Measurements from ENCODE around the gene KRT38. TPM values are rescaled to one million over a fixed set of nuclear protein-coding genes. Genes with fewer than 3 reads are reported as not detected.

KRT38 gene
- total and polyA plus RNA-seq, 2 of the 8 experiments (the other 6 are each of a cell fraction or from before 2014, with no cell fraction given): not detected

- no peak overlapping the region for H2BK15ac ChIP-seq (ENCODE audit: low read length)
- 91% methylated on average over 7 of the region's 10 CpGs; no CpG with 5 or more reads in 1 of the 2 experiments for WGBS, 2 experiments (ENCODE audit: extremely low coverage in 1 of 2, insufficient coverage in 1 of 2, insufficient read length in 1 of 2, insufficient replicate concordance in 2 of 2, low coverage in 1 of 2, low lambda C conversion rate in 2 of 2, missing lambda C conversion rate in 1 of 2)
- no peak overlapping the region for H4K5ac ChIP-seq (ENCODE audit: insufficient read length, low read depth, low read length)
- H4K8ac ChIP-seq (ENCODE audit: extremely low read depth, insufficient read depth, low read length): no peak overlapping the region
- no peaks in the 10 kb centered on the region for H3K9me3 ChIP-seq (ENCODE audit: insufficient read depth in 2 of 2, low read depth in 1 of 2, low read length in 1 of 2)
- DNase-seq (ENCODE audit: low read depth in 1 of 2, low spot score in 2 of 2): no peak
- no peak for FAIRE-seq
- no peak overlapping the region for H3K9ac ChIP-seq (replicated peaks in 1 of 4; ENCODE audit: extremely low read depth in 1 of 4, low read depth in 3 of 4, low read length in 3 of 4)
- H4K20me1 ChIP-seq (replicated peaks in 1 of 2; ENCODE audit: control insufficient read depth in 1 of 2, insufficient read depth in 2 of 2, low read length in 2 of 2): no peaks in the 10 kb centered on the region
- H3K18ac ChIP-seq (ENCODE audit: extremely low read depth, low read length): no peak overlapping the region
- no peak overlapping the region for H2BK12ac ChIP-seq (ENCODE audit: low read depth, low read length)
- H3K4me3 ChIP-seq (ENCODE audit: extremely low read depth in 1 of 4, insufficient read depth in 2 of 4, low read depth in 3 of 4, low read length in 4 of 4): no peak overlapping the region
- H2AFZ ChIP-seq (ENCODE audit: low read length): no peak overlapping the region
- POLR2A ChIA-PET (ENCODE audit: partially characterized antibody): interaction anchor here (1.4 to 1.5 kb wide), 2 partner anchors 11 to 41 kb away, joined by 5 read pairs; no protein-coding TSS in a partner anchor
- no peak overlapping the region for H2BK120ac ChIP-seq (replicated peaks; ENCODE audit: low read depth, low read length)
- no peak overlapping the region for H3K14ac ChIP-seq (ENCODE audit: insufficient read length)
- no peak overlapping the region for H3K23ac ChIP-seq (ENCODE audit: insufficient read length)
- H2AK5ac ChIP-seq (ENCODE audit: low read depth, low read length): no peak overlapping the region
- no peaks in the 10 kb centered on the region for H3K23me2 ChIP-seq (ENCODE audit: low read depth, low read length)
- H3K79me1 ChIP-seq (ENCODE audit: low read depth, low read length): no peaks in the 10 kb centered on the region
- no peaks in the 10 kb centered on the region; a peak in 2 of 7 replicates for H3K27me3 ChIP-seq (replicated peaks in 1 of 4; ENCODE audit: control insufficient read depth in 3 of 4, extremely low read depth in 1 of 4, insufficient read depth in 3 of 4, low read length in 3 of 4)
- no peak overlapping the region for H3K4me2 ChIP-seq (ENCODE audit: insufficient read depth in 1 of 2, low read depth in 2 of 2, low read length in 2 of 2)
- H3K27ac ChIP-seq (ENCODE audit: low read depth, low read length): no peak overlapping the region
- H3K56ac ChIP-seq (replicated peaks; ENCODE audit: insufficient read length, low read depth, low read length): no peak overlapping the region
- no peaks in the 10 kb centered on the region for H3K36me3 ChIP-seq (ENCODE audit: control insufficient read depth in 2 of 4, insufficient read depth in 4 of 4, low read length in 3 of 4)
- no peaks in the 10 kb centered on the region for H3K79me2 ChIP-seq (ENCODE audit: control insufficient read depth in 1 of 2, insufficient read depth in 2 of 2, low read length in 2 of 2)
- CTCF ChIA-PET (ENCODE audit: partially characterized antibody): interaction anchor here (1.4 to 33.9 kb wide), 3 partner anchors 12 to 182 kb away, joined by 4 to 427 read pairs (median 98); partner anchors contain the start of gene KRT36
- H2BK20ac ChIP-seq (ENCODE audit: low read length): no peak overlapping the region
- H2BK5ac ChIP-seq (ENCODE audit: low read depth, low read length): no peak overlapping the region
- no peak overlapping the region for H4K91ac ChIP-seq (replicated peaks; ENCODE audit: insufficient read length, low read length)
- H3K4ac ChIP-seq (replicated peaks; ENCODE audit: insufficient read length, low read depth, low read length): no peak overlapping the region
- H3K4me1 ChIP-seq (replicated peaks in 1 of 4; ENCODE audit: control insufficient read depth in 3 of 4, insufficient read depth in 4 of 4, low read length in 3 of 4): no peaks in the 10 kb centered on the region; a peak in 1 of 7 replicates
- TF ChIP-seq JUN (IDR thresholded peaks at IDR 0.05; ENCODE audit: low read depth, low read length): no peak
- TF ChIP-seq JUND (IDR thresholded peaks at IDR 0.05; ENCODE audit: low read length): no peak
- no peak for TF ChIP-seq ATF2 (IDR thresholded peaks at IDR 0.05; ENCODE audit: low read length)
- no peak for TF ChIP-seq E2F6 (IDR thresholded peaks at IDR 0.05)
- no peak for TF ChIP-seq FOSL1 (IDR thresholded peaks at IDR 0.05; ENCODE audit: insufficient read depth, low read depth, low read length)
- no peak for TF ChIP-seq RNF2 (IDR thresholded peaks at IDR 0.05; ENCODE audit: borderline replicate concordance, low read depth, low read length, missing control alignments, poor library complexity, severe bottlenecking)
- TF ChIP-seq EZH2 (IDR thresholded peaks at IDR 0.05; ENCODE audit: low read depth, low read length, severe bottlenecking): no peak
- no peak for TF ChIP-seq SP2 (IDR thresholded peaks at IDR 0.05; ENCODE audit: low read length)
- TF ChIP-seq BCL11A (IDR thresholded peaks at IDR 0.05; ENCODE audit: low read depth in 2 of 2, low read length in 2 of 2): no peak
- no peak for TF ChIP-seq SIRT6 (IDR thresholded peaks at IDR 0.05; ENCODE audit: low read length)
- no peak for TF ChIP-seq POLR2A (IDR thresholded peaks at IDR 0.05; ENCODE audit: control extremely low read depth in 1 of 2, low read depth in 2 of 2, low read length in 2 of 2)
- TF ChIP-seq CEBPB (IDR thresholded peaks at IDR 0.05; ENCODE audit: low read depth, low read length): no peak
Measured at GRCh38 chr17:41480581-41480980, 39.8 kb upstream of the KRT38 start.

Data from H1 (cell line).